COLO668 (cell line): ENCODE measurements around the gene COPS7A.

Experiments used
- DNase-seq: peaks from one replicate; lab custom pipeline; 2025; ENCODE audit not compliant: unreplicated experiment; lab: John Stamatoyannopoulos, UW

The COPS7A gene, protein sequence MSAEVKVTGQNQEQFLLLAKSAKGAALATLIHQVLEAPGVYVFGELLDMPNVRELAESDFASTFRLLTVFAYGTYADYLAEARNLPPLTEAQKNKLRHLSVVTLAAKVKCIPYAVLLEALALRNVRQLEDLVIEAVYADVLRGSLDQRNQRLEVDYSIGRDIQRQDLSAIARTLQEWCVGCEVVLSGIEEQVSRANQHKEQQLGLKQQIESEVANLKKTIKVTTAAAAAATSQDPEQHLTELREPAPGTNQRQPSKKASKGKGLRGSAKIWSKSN

DNA sequence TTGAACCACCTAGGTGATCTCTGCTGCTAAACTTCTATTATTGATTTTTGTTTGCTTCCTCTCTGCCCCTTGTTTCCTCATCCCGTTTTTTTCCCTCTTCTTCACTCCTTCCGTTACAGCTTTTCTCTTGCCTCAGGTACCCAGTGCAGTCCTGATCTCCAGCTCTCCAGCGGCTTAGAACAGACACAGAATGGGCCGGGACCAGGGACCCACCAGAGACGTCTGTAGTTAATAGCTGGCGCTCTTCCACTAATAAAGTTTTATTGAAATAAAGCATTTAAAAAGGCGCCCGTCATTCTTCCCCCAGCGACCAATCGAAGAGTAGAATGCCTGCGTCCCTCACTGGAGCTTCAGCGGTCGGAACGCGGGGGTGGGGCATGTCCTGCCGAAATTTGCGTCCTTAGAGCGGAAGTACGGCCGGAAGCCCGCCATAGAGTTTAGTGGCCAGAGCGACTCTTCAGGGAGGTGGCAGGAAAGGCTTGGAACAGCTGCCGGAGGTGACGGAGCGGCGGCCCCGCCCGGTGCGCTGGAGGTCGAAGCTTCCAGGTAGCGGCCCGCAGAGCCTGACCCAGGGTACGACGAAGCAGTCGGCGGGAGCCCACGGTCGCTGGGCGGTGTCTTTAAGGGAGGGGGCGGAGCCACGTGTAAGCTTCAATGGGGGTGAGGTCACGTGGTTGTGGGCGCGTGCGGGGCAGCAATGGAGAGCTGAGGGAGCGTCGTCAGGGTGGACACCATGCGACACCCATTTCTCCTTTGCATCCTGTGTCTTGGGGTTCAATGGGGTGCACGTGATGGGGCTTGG, at the start of gene COPS7A:
Gene COPS7A (plus strand): TSS at position 440 of the 802 bp plus-strand sequence. CDS start 611 bp downstream, outside the sequence.
- peak; percentile 95 for DNase-seq

DNA sequence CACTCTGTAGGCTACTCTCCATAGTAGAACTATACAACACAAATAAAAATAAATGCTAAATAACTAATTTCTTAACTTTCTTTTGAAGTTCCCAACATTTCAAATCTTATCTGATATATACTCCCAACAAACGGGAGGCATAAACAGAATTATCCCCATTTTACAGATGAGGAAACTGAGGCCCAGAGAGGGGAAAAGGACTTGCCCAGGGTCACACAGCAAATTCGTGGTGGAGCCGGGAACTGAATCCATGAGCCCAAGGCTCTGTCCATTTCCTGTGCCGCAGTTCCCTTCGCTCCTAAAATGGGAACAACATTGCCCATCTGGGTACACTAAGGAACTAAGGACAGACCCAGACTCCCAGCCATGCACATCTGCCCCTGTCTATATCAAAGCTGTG, 46.9 kb upstream of the COPS7A start:
- no peak for DNase-seq

DNA sequence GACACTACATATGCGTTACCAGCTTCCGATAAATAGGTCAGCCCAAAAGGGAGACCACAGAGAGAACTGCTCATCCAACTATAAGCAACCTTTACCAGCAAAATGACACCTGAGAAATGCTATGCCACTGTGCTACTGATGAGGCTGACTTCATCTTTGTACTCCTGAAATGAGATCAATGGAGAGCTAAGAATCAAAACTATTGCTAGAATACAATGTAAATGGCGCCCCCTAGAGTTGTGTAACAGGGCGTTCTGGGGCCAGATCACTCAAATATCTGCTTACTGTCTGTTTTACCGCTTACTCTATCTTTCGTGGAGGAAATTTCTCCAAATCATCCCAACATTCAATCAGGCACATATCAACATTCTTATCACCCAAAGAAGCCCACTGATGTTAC, 39.2 kb upstream of the COPS7A start:
- DNase-seq, result no peak

DNA sequence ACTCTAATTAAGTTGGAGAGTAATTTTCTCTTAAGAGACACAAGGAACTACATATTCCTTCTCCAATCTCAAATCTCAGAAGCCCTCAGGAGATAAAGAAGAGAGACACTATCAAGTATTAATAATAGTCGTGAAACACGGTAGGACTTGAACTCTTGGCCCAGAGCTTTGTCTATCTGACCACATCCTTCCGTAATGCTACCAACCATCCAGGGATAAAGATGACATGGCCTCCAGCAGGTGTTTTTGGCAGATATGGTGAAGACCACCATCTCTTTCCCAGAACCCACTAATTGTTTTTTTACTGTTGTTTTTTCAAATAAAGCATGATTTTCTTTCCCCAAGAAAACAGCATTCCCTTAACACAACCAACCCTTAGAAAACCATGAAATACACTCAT, 38.0 kb upstream of the COPS7A start:
- no peak for DNase-seq

DNA sequence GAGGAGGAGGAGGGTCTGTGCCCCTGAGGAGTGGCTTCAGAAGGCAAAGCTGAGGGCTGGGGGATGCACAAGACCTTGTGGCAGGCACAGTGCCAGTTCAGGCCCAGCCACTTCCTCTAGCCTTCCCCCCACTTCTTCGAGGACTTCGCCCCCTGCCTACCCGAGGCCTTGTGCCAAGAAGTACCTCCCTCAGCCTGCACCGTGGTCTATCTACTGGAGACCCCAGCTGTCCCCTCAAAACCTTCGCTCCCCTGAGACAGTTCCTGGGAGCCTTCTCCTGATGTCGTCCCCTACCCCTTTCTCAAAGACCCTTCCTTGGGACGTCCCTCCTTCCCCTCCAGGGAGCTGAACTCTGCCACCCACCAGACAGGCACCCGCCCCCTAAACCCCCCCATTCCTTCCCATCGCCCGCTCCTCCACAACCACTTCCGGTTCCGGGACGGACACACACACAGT, 35.3 kb upstream of the COPS7A start:
- DNase-seq, result peak; percentile 13

DNA sequence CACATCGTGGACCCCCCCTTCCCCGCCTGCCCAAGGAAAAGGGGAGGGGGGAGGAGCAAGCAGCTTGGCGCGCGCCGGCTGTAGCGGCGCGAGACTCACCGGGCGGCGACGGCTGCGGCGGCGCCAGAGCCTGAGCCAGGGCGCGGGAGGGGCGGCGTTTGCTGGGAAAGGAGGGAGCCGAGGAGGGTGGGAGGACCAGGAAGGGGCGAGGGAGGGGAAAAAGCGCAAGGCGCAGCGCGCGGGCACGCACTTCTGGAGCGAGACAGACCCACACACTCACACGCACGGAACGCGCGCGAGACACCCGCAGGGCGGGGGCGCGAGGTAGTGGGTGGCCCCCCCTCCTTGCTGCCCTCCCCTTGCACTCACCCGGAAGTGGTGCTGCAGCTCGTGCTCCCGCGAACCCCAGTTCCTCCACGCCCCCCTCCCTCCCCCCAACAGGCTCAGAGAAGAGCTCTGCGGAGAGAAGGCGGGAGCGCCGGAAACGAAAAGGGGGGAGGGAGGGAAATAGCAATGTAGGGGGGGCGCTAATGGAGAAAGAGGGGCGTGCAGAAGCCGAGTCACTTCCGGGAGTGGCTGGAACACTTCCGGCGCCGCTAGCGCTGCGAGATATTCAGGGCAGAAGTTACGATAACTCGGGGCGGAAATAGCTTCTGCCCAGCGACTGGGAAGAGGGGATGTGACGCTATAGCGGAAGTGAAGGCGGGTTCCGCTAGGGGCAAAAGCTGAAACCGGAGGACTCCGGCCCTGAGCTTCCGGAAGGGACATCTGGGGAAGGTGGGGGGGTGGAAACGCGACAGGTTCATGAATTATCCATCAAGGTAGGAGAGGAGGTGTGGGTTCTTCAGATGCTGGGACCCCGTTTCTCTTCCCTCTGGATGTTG, 34.6 kb upstream of the COPS7A start, which contains the start of gene ZNF384:
Gene ZNF384 (minus strand): TSS at position 377 of the 884 bp plus-strand sequence. CDS start 9,855 bp downstream, outside the sequence.
- DNase-seq, result peak; percentile 93

DNA sequence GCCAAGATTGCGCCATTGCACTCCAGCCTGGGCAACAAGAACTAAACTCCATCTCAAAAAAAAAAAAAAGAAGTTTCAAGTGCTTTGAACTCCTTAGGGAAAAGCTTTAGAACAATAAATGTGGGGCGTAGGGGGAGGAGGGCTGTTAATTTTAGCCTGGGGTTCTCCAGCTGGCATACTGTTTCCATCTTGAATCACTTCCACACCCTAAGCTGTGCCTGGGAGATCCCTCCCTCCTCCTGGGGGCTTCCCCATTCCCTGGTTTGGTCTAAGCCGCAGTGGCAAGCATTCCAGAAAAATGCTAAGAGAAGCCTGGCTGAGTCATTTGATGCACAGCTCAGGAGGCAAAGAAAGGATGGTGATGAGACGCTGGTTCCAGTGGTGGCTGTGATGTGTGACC, 32.4 kb upstream of the COPS7A start:
- DNase-seq, result no peak

DNA sequence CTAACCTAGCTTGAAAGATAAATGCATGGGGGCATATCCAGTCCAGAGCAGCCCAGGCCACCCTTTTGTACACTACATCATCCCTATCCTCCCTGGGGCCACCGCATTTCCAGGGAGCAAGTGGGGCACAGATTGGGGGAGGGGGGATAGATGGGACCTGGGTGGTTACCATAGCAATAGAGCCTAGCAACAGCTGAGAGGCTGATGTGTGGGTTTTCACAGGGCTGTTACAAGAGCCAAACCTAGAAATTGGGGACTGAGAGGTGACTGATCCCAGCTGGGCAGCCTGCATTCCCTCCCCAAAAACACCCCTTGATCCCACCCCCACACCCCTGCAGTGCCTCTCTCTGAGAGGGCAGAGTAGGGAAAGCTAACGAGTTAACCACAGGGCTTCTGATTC, 31.0 kb upstream of the COPS7A start:
- no peak for DNase-seq

DNA sequence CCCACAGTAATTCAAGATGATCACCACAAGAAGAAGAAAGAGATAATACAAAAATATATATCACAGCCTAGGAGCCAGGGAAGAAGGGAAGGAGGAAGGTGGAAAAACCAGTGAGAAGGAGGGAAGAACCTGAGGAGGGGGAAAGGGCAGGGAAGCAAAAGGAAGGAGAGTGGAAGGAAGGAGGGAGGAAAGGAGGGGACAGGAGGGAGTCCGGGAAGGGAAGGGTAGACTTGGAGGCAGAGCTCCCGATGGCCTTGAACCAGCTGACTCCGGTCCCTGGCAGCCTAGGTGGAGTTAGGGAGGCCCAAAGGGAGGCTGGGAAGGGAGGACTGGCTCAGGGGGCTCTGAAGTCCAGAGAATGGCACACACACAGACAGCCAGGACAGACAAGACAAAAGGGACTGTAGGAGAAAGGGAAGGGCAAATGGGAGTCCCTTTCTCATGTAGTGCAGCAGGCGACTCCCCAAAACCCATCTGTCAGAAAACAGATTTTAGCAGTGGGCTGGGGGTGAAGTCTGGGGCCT, 30.0 kb upstream of the COPS7A start:
- no peak for DNase-seq

DNA sequence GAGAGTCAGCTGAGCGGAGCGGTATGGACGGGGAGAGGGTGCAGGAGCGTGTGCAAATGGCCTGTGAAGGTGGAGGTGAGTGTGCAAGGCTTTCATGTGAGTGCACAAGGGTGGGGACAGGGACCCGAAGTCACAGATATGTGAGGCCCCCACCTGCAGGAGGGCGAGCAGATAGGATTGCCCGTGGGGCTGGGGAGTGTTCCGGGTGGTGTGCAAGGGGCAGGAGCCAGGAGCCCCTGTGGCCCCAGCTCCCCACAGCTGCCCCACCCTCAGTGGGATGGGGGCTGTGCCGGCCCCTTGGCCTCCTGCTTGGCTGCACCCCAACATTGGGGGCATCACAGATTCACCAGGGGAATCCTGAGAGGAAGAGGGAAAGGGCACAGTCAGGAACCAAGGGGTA, 29.1 kb upstream of the COPS7A start:
- DNase-seq, result no peak

DNA sequence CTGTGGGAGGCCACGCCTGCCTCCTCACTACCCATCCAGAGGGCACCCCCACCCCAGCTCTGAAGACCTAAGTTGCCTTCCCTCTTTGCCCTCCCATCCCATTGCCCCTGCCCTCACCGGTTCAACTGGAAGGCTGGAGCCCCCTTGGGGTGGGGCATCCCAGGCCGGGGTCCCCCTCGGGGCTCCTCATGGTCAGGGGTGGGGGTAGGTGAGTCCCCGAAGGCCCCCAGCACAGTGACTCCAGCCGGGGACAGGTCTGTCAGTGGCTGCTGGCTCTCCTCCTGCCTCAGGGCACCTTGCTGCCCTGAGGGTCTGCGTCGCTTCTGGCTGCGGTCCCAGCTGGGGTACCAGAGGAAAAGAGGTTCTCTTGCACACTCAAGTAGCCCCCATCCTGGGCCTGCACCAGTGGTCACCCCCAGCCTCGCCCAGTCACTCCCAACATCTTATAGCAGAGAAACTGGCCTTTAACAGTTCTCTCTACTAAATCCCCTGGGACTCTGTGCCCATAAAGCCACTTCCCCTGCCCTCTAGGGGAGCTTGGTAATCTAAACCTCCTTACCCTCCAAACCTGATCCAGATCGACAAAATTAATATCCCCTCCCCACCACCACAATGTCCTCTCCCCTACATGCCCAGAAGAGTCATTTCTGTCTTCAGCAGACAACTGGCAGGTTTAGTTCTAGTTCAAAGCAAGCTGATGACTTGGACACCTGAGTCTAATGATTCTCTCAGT, 28.4 kb upstream of the COPS7A start:
- no peak for DNase-seq

DNA sequence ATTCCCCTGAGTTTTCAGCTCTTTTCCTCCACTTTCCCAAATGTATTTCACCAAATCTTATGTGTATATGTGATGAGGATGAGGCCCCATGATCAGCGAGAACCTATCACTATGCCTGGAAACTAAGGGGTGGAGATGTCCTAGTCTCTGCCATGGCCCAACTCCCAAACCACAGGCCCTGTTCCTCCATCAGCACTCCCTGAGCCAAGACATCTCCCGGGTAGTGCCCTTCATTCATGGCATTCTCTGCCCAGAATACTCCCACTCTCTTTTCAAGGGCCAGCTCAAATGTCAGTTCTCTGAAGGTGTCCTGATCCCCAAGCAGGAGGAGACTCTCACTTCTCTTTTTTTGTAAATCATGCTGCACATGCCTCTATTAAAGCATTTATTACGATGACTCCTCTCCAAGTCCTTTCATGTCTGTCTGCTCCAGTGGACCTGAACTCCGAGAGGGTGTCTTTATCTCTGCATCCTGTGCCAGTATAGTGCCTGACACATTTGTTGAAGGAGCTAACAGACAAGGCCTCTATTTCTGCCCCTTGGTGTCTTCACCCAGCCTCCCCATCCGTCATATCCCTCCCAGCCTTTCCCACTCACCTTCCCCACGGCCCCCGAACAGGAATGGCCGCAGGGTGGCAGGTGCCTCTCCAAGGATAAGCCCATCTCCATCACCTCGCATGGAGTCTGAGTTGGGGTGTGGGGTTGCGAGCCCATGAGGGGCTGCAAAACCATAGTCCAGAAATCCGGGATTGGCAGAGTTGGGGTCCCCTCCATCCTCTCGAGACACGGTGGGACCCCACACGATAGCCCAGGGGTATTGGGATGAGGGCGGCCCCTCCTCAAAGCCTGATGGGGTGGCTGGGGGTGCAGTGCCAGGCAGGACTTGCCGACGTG, 26.9 kb upstream of the COPS7A start:
- DNase-seq, result no peak

DNA sequence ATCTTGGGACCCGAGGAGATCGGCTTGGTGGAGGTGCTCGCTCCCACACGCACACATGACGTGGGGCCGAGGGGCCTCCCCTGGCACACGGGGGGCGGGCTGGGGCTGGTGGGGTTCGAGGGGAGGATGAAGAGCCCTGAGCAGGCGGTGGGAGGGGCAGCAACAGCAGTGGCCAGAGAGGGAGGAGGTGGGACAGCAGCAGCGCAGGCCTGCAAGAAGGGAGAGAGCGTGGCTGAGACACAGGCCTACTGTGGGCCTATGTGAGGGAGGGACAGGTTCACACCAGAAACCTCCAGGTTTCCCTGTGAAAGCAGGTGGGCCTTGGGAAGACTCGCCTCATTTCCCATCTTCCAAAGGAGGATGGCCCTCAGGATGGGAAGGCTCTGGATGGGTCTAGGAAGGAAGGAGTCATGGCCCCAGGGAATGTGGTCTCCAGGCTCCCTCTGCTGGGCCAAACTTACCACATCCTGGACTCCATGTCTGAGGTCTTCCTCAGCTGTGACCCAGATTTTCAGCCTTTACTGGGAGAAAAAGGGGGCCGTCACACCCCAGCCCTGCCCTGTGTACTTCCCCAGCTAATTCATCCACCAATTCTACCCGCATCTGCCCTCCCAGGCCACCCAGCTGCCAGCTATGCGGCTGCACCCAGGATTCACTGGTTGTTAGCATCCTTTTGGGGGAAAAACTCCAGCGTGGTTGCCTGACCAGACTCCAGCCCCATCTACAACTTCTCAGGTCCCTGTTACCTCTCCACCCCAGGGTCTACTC, 26.1 kb upstream of the COPS7A start:
- peak; percentile 31 for DNase-seq

DNA sequence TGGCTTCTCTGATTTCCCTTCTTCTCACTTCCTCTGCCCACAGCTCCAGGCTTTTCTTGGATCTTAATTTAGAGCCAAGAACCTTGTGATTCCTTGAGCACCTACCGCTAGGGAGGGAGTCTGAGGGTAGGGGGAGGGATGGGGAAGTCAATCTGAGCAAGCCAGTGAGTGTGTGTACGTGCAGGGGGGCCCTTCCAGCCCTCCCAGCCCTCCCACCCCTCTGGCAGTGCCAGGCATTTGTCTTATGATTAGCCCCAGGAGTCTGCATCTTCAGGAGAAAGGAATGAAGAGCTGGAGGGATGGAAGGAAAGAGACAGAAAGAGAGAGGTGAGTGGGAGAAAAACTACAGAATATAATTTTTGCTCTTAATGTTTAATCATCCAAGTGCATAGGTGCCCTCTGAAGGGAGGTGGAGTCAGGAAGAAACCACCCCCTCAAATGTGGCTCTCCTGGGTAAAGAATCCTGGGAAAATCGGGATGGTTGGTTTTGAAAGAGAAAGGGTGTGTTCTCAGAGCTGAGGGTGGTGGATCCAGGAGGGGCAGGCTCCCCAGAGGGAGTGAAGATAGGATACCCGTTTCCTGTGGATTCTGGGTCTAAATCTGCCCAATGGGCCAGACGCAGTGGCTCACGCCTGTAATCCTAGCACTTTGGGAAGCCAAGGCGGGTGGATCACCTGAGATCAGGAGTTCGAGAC, 25.3 kb upstream of the COPS7A start:
- DNase-seq, result no peak

DNA sequence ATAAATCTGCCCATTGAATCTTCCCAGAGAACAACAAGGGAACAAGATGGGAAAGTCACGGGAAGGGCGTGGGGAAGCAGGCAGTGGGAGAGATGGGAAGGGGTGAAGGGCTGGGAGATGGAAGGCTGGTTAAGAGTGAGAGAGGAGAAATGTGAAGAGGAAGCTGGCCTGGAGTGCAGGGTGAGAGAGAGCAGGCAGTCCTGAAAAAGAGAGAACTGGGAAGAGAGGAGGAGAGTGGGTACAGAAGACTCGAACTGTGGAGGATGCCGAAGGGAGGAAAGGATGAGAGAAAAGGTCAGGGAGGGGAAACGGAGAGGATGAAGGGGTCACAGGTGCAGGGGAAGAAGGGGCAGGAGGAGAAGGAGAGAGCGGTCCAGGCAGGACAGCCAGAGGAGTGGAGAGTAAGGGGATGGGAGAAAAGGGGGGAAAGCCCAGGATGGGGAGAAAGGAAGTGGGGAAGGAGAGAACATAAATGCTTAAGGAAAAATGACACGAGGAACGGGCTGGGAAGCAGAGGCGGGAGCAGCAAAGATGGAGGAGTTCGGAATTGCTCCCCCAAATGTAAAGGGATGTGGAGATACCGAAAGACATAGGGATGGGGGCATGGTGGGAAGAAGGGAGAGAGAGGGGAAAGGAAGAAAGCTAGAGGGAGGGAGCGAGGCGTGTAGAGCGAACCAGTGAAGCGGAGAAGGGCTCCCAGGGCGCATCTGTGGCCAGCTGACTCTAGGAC, 24.4 kb upstream of the COPS7A start:
- no peak for DNase-seq

DNA sequence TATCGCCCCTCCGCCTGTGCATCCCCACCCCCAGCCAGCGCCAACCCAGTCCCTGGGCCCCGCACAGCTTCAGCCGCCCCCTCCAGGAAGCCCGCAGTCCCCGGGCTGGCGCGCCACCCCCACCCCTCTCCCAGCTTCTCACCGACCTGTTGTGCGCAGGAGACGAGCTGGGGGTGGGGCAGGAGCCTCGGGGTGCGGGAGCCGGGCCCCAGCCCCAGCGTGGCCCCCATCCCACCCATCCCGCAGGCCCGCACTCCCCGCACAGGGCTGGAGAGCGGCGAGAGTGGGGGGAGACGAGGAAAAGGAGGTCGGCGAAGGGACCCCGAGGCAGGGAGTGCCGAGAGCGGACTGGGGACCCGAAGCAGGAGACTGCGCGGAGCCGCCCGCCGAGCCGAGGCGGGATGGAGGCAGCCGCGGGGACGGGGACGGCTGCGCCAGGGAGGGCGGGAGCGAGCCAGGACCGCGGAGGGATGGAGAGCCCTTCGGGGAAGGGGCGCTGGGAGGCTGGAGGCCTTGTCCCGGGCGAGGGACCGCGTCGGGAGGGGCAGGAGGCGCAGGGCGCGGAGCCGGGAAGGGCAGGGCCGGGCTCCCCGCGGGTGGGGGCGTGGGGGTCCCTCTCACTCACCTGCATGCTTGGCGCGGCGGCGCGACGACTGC, 23.7 kb upstream of the COPS7A start:
- DNase-seq, result peak; percentile 2

DNA sequence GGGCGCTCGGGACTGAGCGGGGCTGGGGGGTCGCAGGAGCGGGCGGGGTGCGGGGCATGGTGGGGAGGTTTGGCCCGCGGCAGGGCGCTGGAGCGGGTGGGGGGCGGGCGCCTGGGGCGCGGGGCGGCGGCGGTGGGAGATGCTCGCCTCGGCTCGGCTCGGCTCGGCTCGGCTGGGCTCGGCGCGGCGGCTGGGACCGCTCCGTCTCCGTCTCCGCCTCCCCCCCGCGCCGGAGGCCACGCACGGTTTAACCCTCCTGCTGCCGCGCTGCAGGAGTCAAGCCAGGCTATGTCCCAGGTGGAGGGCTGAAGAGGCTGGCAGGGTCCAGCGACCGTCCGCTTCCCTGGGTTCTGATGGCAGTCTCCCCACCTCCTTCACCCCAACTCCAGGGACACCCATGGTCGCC, 23.2 kb upstream of the COPS7A start, which contains the start of gene PIANP:
Gene PIANP (minus strand): TSS at position 170 of the 406 bp plus-strand sequence. CDS start 2,754 bp downstream, outside the sequence.
- peak; percentile 25 for DNase-seq
